ENCODE data around the gene RPTN.
A peak's percentile ranks its signal among the peaks of the same experiment; 100 is the strongest.
"Not testable (repeated sequence)": the region's sequence is repeated elsewhere in the genome, so short reads cannot be mapped to it uniquely, and the experiment has no call there.

The RPTN gene

GRCh38 chr1:152164517-152165136 is 5.6 kb upstream of the RPTN start:
- DNase-seq (ENCODE audit: low spot score), result no peak

- peak; percentile 58 for DNase-seq (ENCODE audit: low spot score)
Measured at GRCh38 chr1:152162792-152163463, 3.9 kb upstream of the RPTN start.

GRCh38 chr1:152160576-152160975 is 1.5 kb upstream of the RPTN start:
- DNase-seq (ENCODE audit: low spot score), result no peak

- DNase-seq (ENCODE audit: low spot score), result no peak
Measured at GRCh38 chr1:152153996-152154395, 5.0 kb downstream of the RPTN start.

GRCh38 chr1:152151646-152152045 is 7.4 kb downstream of the RPTN start:
- no peak for DNase-seq (ENCODE audit: low spot score)

GRCh38 chr1:152148981-152149380 is 10.0 kb downstream of the RPTN start:
- DNase-seq (ENCODE audit: low spot score), result no peak

- DNase-seq (ENCODE audit: low spot score), result no peak
Measured at GRCh38 chr1:152148051-152148450, 11.0 kb downstream of the RPTN start.

GRCh38 chr1:152145769-152146168 is 13.3 kb downstream of the RPTN start:
- DNase-seq (ENCODE audit: low spot score), result no peak

- not testable (repeated sequence) for DNase-seq (ENCODE audit: low spot score)
Measured at GRCh38 chr1:152144674-152145183, 14.3 kb downstream of the RPTN start.

GRCh38 chr1:152143150-152143887 is 15.7 kb downstream of the RPTN start:
- no peak for DNase-seq (ENCODE audit: low spot score)

GRCh38 chr1:152141971-152142584 is 16.9 kb downstream of the RPTN start:
- DNase-seq (ENCODE audit: low spot score), result peak; percentile 54

- DNase-seq (ENCODE audit: low spot score), result no peak
Measured at GRCh38 chr1:152137215-152137614, 21.8 kb downstream of the RPTN start.

GRCh38 chr1:152130186-152130585 is 28.8 kb downstream of the RPTN start:
- no peak for DNase-seq (ENCODE audit: low spot score)

- no peak for DNase-seq (ENCODE audit: low spot score)
Measured at GRCh38 chr1:152127673-152128072, 31.4 kb downstream of the RPTN start.

- no peak for DNase-seq (ENCODE audit: low spot score)
Measured at GRCh38 chr1:152125834-152126443, 33.1 kb downstream of the RPTN start.

- no peak for DNase-seq (ENCODE audit: low spot score)
Measured at GRCh38 chr1:152118915-152119314, 40.1 kb downstream of the RPTN start.

GRCh38 chr1:152115344-152115743 is 43.7 kb downstream of the RPTN start, which contains the start of gene TCHH:
Gene TCHH (minus strand): TSS chr1:152115444. CDS start chr1:152114080, 1,364 bp downstream.
- no peak for DNase-seq (ENCODE audit: low spot score)

GRCh38 chr1:152112885-152113432 is 46.1 kb downstream of the RPTN start:
- DNase-seq (ENCODE audit: low spot score), result no peak

- no peak for DNase-seq (ENCODE audit: low spot score)
Measured at GRCh38 chr1:152112101-152112884, 46.7 kb downstream of the RPTN start.

- DNase-seq (ENCODE audit: low spot score), result no peak
Measured at GRCh38 chr1:152111515-152111968, 47.5 kb downstream of the RPTN start.

All from AG08396 (cell line).